ENCODE data around the gene ZFC3H1. TPM values are rescaled to one million over a fixed set of nuclear protein-coding genes. Genes with fewer than 3 reads are reported as not detected.

The ZFC3H1 gene
- polyA plus RNA-seq, 3 donors: 12.5 to 57.0 (median 16.3) TPM

DNA sequence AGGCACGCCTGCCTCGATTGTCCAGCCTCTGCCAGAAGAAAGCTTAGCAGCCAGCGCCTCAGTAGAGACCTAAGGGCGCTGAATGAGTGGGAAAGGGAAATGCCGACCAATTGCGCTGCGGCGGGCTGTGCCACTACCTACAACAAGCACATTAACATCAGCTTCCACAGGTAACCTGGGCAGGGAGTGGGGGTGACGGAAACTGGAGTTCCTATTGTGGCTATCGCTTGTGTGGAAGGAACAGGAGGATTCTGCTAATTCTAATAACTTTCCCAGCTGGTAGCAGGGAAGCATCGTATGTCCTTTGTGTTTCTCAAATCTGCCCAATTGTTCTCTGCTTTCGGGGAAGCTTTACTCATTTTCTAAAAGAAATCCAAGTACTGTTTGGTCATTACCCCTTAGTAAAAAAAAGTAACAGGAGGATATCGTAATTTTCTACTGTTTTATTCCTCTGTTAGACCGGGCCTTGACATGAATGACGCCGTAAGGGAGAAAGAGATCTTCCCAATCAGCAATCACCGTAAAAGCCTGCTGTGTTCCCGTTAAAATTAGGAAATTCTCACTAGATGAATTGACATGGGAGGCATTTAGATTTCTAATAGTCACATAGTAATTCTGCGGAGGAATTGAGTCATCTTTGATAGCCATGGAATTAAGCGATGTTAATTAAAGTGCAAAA, 902 bp upstream of the ZFC3H1 start:
- Histone ChIP-seq H3K36me3 (replicated peaks in 1 of 2; ENCODE audit: control insufficient read depth in 1 of 2, insufficient read depth in 2 of 2, low read length in 2 of 2) (peaks cover 9 to 10% of the 10 kb centered on the region in 2 donors), H3K4me2 (replicated peaks; ENCODE audit: extremely low read depth, low read length, poor library complexity, severe bottlenecking) (peak overlapping the region; percentile 88), H3K27ac (ENCODE audit: low read depth in 1 of 2, low read length in 2 of 2) (peak overlapping the region; percentile 92 to 100), H4K20me1 (ENCODE audit: insufficient read depth, low read length) (peaks cover 28% of the 10 kb centered on the region), H3K9ac (ENCODE audit: insufficient read depth, low read length, poor library complexity, severe bottlenecking) (peak overlapping the region; percentile 100), H3K27me3 (ENCODE audit: control insufficient read depth in 2 of 2, insufficient read depth in 2 of 2, low read length in 2 of 2) (no peaks in the 10 kb centered on the region), H3K9me3 (replicated peaks in 1 of 2; ENCODE audit: control insufficient read depth in 1 of 2, insufficient read depth in 1 of 2, low read length in 2 of 2) (no peaks in the 10 kb centered on the region), H2AFZ (ENCODE audit: insufficient read depth, low read depth, low read length, poor library complexity, severe bottlenecking) (peak overlapping the region; percentile 78), H3K79me2 (ENCODE audit: insufficient read depth, low read length) (peaks cover 63% of the 10 kb centered on the region), H3K4me3 (replicated peaks in 1 of 3; ENCODE audit: low read depth in 2 of 3, low read length in 3 of 3) (peak overlapping the region; percentile 72 to 88 (median 84)), H3K4me1 (ENCODE audit: control insufficient read depth in 1 of 2, insufficient read depth in 2 of 2, low read length in 2 of 2) (peaks cover 24 to 27% of the 10 kb centered on the region in 2 donors)
- Mint-ChIP-seq H3K4me3 (peak overlapping the region; percentile 94 to 100), H3K4me1 (peaks cover 22% of the 10 kb centered on the region), H3K36me3 (peaks cover 8 to 11% of the 10 kb centered on the region in 2 donors), H3K27me3 (ENCODE audit: low read depth in 3 of 3) (peaks cover 0 to 2% (median 2%) of the 10 kb centered on the region in 3 donors), H3K27ac (peak overlapping the region; percentile 100), H3K9me3 (peaks cover 0 to 3% (median 0%) of the 10 kb centered on the region in 7 donors)
- intact Hi-C loops (cut with micrococcal nuclease): loop anchor here (10.0 kb wide), 2 partner anchors 90 to 170 kb away; partner anchors contain the start of genes RAB21 (in 1 of the 2) and TBC1D15 (in 1 of the 2)
- DNase-seq: no peak
- no CpG with 5 or more reads among the region's 20 CpGs for WGBS (ENCODE audit: insufficient coverage)
- TF ChIP-seq, protein P1, sequence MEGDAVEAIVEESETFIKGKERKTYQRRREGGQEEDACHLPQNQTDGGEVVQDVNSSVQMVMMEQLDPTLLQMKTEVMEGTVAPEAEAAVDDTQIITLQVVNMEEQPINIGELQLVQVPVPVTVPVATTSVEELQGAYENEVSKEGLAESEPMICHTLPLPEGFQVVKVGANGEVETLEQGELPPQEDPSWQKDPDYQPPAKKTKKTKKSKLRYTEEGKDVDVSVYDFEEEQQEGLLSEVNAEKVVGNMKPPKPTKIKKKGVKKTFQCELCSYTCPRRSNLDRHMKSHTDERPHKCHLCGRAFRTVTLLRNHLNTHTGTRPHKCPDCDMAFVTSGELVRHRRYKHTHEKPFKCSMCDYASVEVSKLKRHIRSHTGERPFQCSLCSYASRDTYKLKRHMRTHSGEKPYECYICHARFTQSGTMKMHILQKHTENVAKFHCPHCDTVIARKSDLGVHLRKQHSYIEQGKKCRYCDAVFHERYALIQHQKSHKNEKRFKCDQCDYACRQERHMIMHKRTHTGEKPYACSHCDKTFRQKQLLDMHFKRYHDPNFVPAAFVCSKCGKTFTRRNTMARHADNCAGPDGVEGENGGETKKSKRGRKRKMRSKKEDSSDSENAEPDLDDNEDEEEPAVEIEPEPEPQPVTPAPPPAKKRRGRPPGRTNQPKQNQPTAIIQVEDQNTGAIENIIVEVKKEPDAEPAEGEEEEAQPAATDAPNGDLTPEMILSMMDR (IDR thresholded peaks at IDR 0.05): no peak

DNA sequence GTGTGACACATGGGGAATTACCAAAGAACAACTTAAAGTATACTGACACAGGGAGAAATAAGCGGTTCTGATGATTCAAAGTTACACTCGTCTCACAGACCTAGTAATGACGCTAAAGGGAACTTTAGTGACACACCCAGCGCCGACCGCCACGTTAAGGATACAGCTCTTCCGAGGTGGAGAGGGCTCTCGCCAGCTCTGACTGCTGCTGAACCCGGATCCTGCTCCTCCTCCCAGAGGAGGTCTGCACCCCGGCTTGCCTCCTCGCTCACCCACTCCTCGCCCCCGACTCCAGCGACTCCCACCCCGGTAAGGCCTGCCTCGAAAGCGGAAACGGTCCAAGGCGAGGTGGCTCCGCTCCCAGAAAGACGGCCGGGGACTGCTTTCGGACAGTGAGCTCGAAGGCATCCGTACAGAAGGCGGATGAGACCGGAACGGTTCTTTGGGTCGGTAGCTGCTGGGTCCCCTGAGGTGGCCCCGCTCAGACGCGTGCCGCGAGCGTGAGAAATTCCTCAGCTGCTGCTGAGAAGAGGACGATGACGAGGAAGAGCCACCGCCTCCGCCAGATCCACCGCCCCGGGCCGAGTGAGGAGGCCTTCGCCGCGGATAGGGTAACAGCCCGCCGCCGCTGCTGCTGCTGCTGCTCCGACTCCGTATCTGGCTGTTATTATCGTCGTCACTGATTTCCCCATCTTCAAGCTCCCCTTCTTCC, 643 bp downstream of the ZFC3H1 start:
- peak overlapping the region; percentile 100 for H3K27ac Mint-ChIP-seq
- H3K79me2 ChIP-seq (ENCODE audit: insufficient read depth, low read length): peaks cover 79% of the 10 kb centered on the region
- H3K4me3 Mint-ChIP-seq: peak overlapping the region; percentile 94 to 100
- peak overlapping the region; percentile 92 to 100 for H3K27ac ChIP-seq (ENCODE audit: low read depth in 1 of 2, low read length in 2 of 2)
- peak overlapping the region; percentile 72 to 88 (median 84) for H3K4me3 ChIP-seq (replicated peaks in 1 of 3; ENCODE audit: low read depth in 2 of 3, low read length in 3 of 3)
- H3K4me1 Mint-ChIP-seq: peaks cover 22% of the 10 kb centered on the region
- H2AFZ ChIP-seq (ENCODE audit: insufficient read depth, low read depth, low read length, poor library complexity, severe bottlenecking): no peak overlapping the region
- no peaks in the 10 kb centered on the region for H3K27me3 ChIP-seq (ENCODE audit: control insufficient read depth in 2 of 2, insufficient read depth in 2 of 2, low read length in 2 of 2)
- TF ChIP-seq, protein P1 (IDR thresholded peaks at IDR 0.05): no peak
- H3K4me2 ChIP-seq (replicated peaks; ENCODE audit: extremely low read depth, low read length, poor library complexity, severe bottlenecking): peak overlapping the region; percentile 88
- H3K27me3 Mint-ChIP-seq (ENCODE audit: low read depth in 3 of 3): peaks cover 0 to 2% (median 2%) of the 10 kb centered on the region in 3 donors
- peak overlapping the region; percentile 100 for H3K9ac ChIP-seq (ENCODE audit: insufficient read depth, low read length, poor library complexity, severe bottlenecking)
- intact Hi-C loops (cut with micrococcal nuclease): loop anchor here (10.0 kb wide), 2 partner anchors 92 to 172 kb away; partner anchors contain the start of genes RAB21 (in 1 of the 2) and TBC1D15 (in 1 of the 2)
- peaks cover 25% of the 10 kb centered on the region in 2 donors for H3K36me3 ChIP-seq (replicated peaks in 1 of 2; ENCODE audit: control insufficient read depth in 1 of 2, insufficient read depth in 2 of 2, low read length in 2 of 2)
- under 1% methylated on average over 52 of the region's 53 CpGs for WGBS (ENCODE audit: insufficient coverage)
- peaks cover 43% of the 10 kb centered on the region for H4K20me1 ChIP-seq (ENCODE audit: insufficient read depth, low read length)
- peaks cover 0 to 3% (median 0%) of the 10 kb centered on the region in 7 donors for H3K9me3 Mint-ChIP-seq
- H3K4me1 ChIP-seq (ENCODE audit: control insufficient read depth in 1 of 2, insufficient read depth in 2 of 2, low read length in 2 of 2): peaks cover 24 to 27% of the 10 kb centered on the region in 2 donors
- DNase-seq: peak; percentile 92 to 98 (median 96)
- no peaks in the 10 kb centered on the region for H3K9me3 ChIP-seq (replicated peaks in 1 of 2; ENCODE audit: control insufficient read depth in 1 of 2, insufficient read depth in 1 of 2, low read length in 2 of 2)
- peaks cover 21 to 26% of the 10 kb centered on the region in 2 donors for H3K36me3 Mint-ChIP-seq

All from CD14-positive monocyte (primary cell).